ENCODE data around the gene PPM1E.
"Not testable (repeated sequence)": the region's sequence is repeated elsewhere in the genome, so short reads cannot be mapped to it uniquely, and the experiment has no call there.

PPM1E gene

DNA sequence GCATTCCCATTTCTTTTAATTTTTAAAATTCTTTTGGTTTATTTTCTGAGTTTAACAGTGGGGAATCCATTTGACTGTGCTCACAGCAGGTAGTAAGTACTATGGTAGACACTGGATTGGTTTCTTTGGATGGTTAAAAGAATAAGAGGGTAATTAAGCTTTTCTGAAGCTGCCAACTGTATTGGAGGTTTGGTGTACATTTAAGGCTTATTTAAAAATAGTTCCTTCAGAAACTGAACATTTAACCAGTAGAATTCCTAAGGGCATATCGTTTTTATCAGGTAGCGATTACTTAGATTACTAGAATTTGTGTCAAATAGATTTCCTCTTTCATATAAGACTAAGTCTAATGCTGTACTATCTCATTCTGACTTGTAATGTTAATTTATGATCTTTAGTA, 162.4 kb downstream of the PPM1E start:
- H3K4me1 ChIP-seq (ENCODE audit: insufficient read depth, low read length): peaks cover 12% of the 10 kb centered on the region
- H3K27ac ChIP-seq (ENCODE audit: low read length): no peak overlapping the region
- H3K27me3 ChIP-seq (ENCODE audit: insufficient read depth, low read length): no peaks in the 10 kb centered on the region
- H3K36me3 ChIP-seq (ENCODE audit: insufficient read depth, low read depth, low read length): no peaks in the 10 kb centered on the region
- H3K4me3 ChIP-seq (ENCODE audit: low read length): no peak overlapping the region
- H3K9me3 ChIP-seq (ENCODE audit: insufficient read depth, low read depth, low read length): no peaks in the 10 kb centered on the region
- H3K9ac ChIP-seq (ENCODE audit: low read depth, low read length): no peak overlapping the region

DNA sequence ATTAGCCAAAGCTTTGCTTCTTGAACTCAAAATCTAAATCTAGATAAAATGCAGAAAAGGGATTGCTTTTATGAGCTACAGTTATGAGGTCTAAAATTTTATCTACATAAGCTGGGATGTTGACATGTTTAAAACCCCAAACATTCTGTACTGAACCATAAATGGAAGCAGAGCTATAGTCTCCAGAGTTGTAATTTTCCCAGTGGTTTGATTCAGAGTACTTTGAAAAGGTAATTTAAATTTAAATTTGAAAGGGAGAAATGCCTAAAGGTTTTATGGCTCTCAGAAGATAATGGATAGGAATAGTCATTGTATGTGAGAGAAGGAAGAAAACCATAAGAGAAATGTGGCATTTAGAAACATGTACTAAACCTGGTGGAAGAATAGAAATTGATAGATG, 163.2 kb downstream of the PPM1E start:
- no peaks in the 10 kb centered on the region for H3K9me3 ChIP-seq (ENCODE audit: insufficient read depth, low read depth, low read length)
- H3K27me3 ChIP-seq (ENCODE audit: insufficient read depth, low read length): no peaks in the 10 kb centered on the region
- H3K4me1 ChIP-seq (ENCODE audit: insufficient read depth, low read length): peaks cover 12% of the 10 kb centered on the region
- no peak overlapping the region for H3K4me3 ChIP-seq (ENCODE audit: low read length)
- H3K27ac ChIP-seq (ENCODE audit: low read length): no peak overlapping the region
- no peak overlapping the region; the same call in 1 of the 2 replicates for H3K9ac ChIP-seq (ENCODE audit: low read depth, low read length)
- H3K36me3 ChIP-seq (ENCODE audit: insufficient read depth, low read depth, low read length): no peaks in the 10 kb centered on the region

DNA sequence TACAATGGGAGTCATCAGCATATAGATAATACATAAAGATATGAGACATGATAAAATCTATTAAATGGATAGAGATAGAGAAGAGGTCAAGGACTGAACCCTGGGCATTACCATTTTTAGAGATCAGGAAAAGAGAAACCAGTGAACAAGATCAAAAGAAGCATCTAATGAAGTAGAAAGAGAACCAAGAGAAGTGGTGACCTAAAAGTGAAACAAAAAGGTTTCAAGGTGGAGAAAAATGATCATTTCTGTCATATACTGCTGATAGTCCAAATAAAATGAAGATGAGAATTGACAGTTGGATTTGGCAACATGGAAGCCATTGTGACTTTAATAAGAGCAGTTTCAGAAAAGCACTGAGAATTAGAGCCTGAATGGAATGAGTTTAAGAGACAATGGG, 165.1 kb downstream of the PPM1E start:
- no peak overlapping the region for H3K9ac ChIP-seq (ENCODE audit: low read depth, low read length)
- H3K27ac ChIP-seq (ENCODE audit: low read length): no peak overlapping the region

DNA sequence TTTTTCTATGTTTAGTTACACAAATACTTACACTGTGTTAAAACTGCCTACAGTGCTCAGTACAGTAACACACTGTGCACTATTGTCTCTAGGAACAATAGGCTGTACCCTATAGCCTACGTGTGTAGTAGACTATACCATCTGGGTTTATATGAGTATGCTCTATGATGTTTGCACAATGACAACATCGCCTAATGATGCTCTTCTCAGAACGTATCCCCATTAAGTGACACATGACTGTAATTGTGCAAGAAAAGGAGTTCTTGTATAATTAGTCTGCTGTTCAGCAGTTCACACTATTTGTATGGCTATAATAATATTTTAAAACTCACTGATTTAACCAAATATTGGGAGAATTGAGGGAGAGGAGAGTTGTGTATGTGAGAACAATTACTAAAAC, 177.3 kb downstream of the PPM1E start:
- H3K9ac ChIP-seq (ENCODE audit: low read depth, low read length): no peak overlapping the region
- no peaks in the 10 kb centered on the region for H3K27me3 ChIP-seq (ENCODE audit: insufficient read depth, low read length)
- no peak overlapping the region for H3K4me3 ChIP-seq (ENCODE audit: low read length)
- H3K36me3 ChIP-seq (ENCODE audit: insufficient read depth, low read depth, low read length): no peaks in the 10 kb centered on the region
- no peaks in the 10 kb centered on the region for H3K9me3 ChIP-seq (ENCODE audit: insufficient read depth, low read depth, low read length)
- H3K27ac ChIP-seq (ENCODE audit: low read length): no peak overlapping the region
- H3K4me1 ChIP-seq (ENCODE audit: insufficient read depth, low read length): no peaks in the 10 kb centered on the region

More for the DNA sequence above, 165.1 kb downstream of the PPM1E start:
- Histone ChIP-seq H3K4me1 (ENCODE audit: insufficient read depth, low read length) (peaks cover 12% of the 10 kb centered on the region), H3K27me3 (ENCODE audit: insufficient read depth, low read length) (no peaks in the 10 kb centered on the region), H3K36me3 (ENCODE audit: insufficient read depth, low read depth, low read length) (no peaks in the 10 kb centered on the region), H3K4me3 (ENCODE audit: low read length) (no peak overlapping the region), H3K9me3 (ENCODE audit: insufficient read depth, low read depth, low read length) (no peaks in the 10 kb centered on the region)

DNA sequence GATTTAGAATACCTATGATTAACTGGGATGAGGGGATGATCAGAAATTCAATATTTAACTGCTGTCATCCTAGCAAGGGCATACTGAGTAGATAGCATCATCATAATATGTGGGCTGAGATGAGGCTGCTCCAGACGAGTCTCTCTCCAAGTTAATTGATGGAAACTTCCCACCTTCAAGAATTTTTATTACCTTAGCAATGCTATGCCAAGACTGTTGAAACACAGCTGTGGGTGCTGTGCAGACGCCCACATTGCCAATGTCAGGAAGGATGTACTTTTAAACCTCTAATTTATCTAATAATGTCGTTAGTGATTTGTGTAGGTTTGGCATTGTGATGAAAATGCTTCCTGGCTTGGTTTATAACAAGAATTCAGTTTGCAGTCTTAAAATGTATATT, 180.6 kb downstream of the PPM1E start:
- Histone ChIP-seq H3K4me3 (ENCODE audit: low read length) (no peak overlapping the region), H3K4me1 (ENCODE audit: insufficient read depth, low read length) (no peaks in the 10 kb centered on the region), H3K36me3 (ENCODE audit: insufficient read depth, low read depth, low read length) (no peaks in the 10 kb centered on the region), H3K9ac (ENCODE audit: low read depth, low read length) (no peak overlapping the region), H3K27ac (ENCODE audit: low read length) (no peak overlapping the region), H3K27me3 (ENCODE audit: insufficient read depth, low read length) (no peaks in the 10 kb centered on the region), H3K9me3 (ENCODE audit: insufficient read depth, low read depth, low read length) (no peaks in the 10 kb centered on the region)

DNA sequence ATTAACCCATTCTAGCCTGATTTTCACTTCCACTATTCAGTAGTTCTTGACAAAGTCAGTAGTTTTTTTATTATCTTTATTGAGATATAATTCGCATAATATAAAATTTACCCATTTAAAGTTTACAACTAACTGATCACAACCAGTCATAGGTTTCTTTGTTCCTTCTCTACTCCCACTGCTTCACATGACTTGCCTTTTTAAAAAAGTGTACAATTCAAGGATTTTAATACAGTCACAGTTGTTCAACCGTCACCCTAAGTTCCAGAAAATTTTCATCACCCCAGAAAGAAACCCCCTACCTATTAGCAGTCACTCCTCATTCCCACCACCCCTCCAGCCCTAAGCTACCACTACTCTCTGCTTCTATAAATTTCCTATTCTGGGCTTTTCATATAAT, 188.5 kb downstream of the PPM1E start:
- Histone ChIP-seq H3K27ac (ENCODE audit: low read length) (no peak overlapping the region), H3K9ac (ENCODE audit: low read depth, low read length) (no peak overlapping the region), H3K27me3 (ENCODE audit: insufficient read depth, low read length) (no peaks in the 10 kb centered on the region), H3K4me3 (ENCODE audit: low read length) (no peak overlapping the region), H3K36me3 (ENCODE audit: insufficient read depth, low read depth, low read length) (no peaks in the 10 kb centered on the region), H3K9me3 (ENCODE audit: insufficient read depth, low read depth, low read length) (no peaks in the 10 kb centered on the region; the same call in 1 of the 2 replicates), H3K4me1 (ENCODE audit: insufficient read depth, low read length) (no peaks in the 10 kb centered on the region)

DNA sequence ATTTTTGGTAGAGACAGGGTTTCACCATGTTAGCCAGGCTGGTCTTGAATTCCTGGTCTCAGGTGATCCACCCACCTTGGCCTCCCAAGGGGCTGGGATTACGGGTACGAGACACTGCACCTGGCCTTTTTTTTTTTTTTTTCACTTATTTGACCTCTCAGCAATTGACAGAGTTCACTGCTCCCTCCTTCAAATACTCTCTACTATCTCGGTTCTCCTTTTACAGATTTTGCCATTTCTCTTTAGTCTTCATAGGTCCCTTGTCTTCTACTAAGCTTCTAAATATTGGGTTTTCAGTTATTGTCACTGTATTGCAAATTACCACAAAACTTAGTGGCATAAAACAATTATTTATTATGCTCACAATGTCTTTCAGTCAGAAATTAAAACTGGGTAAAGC, 191.8 kb downstream of the PPM1E start:
- Histone ChIP-seq H3K36me3 (ENCODE audit: insufficient read depth, low read depth, low read length) (no peaks in the 10 kb centered on the region), H3K4me1 (ENCODE audit: insufficient read depth, low read length) (no peaks in the 10 kb centered on the region), H3K27me3 (ENCODE audit: insufficient read depth, low read length) (no peaks in the 10 kb centered on the region), H3K9me3 (ENCODE audit: insufficient read depth, low read depth, low read length) (peaks cover 8% of the 10 kb centered on the region), H3K4me3 (ENCODE audit: low read length) (no peak overlapping the region), H3K9ac (ENCODE audit: low read depth, low read length) (no peak overlapping the region), H3K27ac (ENCODE audit: low read length) (no peak overlapping the region)

DNA sequence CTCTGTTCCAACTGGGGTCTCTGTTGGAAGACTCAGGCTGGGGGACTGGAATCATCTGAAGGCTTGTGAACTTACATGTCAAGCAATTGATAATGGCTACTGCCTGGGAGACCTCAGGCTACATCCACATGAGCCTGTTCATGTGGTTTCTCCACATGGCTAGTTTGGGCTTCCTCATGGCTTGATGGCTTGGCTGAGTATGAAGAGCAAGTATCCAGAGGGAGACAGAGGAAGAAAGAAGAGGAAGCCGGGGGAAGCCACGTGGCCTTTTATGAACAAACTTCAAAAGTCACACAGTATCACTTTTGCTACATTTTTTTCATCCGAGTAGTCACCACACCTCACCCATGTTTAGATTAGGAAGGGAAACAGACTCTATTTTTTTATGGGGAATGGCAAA, 192.2 kb downstream of the PPM1E start:
- Histone ChIP-seq H3K27ac (ENCODE audit: low read length) (no peak overlapping the region), H3K4me3 (ENCODE audit: low read length) (no peak overlapping the region), H3K9ac (ENCODE audit: low read depth, low read length) (no peak overlapping the region), H3K36me3 (ENCODE audit: insufficient read depth, low read depth, low read length) (no peaks in the 10 kb centered on the region), H3K27me3 (ENCODE audit: insufficient read depth, low read length) (no peaks in the 10 kb centered on the region), H3K9me3 (ENCODE audit: insufficient read depth, low read depth, low read length) (peaks cover 8% of the 10 kb centered on the region), H3K4me1 (ENCODE audit: insufficient read depth, low read length) (no peaks in the 10 kb centered on the region)

DNA sequence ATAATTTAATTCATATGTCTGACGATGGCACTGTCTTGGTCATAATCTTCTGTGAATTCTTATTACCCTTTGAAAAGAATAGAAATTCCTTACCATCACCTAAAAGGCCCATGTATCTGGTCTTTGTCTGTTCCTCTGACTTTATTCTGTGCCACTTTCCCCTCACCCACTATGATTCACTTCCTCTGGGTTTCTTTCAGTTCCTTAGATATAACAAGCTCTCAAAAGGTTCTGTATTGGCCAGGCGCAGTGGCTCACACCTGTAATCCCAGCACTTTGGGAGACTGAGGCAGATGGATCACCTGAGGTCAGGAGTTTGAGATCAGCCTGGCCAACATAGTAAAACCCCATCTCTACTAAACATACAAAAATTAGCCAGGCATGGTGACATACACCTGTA, 198.7 kb downstream of the PPM1E start:
- H3K9me3 ChIP-seq (ENCODE audit: insufficient read depth, low read depth, low read length); H3K4me3 ChIP-seq (ENCODE audit: low read length); H3K27me3 ChIP-seq (ENCODE audit: insufficient read depth, low read length); H3K9ac ChIP-seq (ENCODE audit: low read depth, low read length); H3K4me1 ChIP-seq (ENCODE audit: insufficient read depth, low read length); H3K36me3 ChIP-seq (ENCODE audit: insufficient read depth, low read depth, low read length); H3K27ac ChIP-seq (ENCODE audit: low read length): not testable (repeated sequence)

DNA sequence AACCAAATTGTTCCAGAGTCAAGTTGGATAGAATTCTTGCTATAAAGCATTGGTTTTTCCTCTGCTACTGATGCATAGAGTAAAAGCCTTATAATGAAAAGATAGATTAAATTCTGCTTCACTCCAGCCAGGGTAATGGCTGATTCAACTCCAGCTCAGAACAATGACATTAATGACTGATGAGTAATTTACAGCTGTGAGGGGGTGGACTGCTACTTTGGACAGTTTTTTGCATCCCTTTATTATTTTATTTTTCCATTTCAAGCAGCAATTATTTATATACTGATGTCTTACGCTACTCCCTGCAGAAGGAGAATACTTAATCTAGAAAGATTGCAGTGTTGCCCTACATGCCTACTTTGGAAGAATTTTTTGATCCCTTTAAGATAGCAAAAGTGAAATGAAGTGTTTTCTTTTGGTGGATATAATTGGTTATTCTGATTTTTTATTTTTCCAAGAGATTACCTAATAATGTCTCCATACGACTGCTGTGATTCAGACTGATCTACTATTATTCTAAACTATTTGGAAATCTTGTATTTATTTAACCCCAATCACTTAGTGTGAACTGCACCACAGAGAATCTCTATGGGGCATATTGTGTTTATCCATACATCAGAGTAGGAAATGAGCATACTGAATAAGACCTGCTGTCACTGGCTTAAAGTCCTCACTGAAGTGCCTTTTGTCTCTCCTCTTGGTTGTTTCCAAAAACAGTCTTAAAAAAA, 201.5 kb downstream of the PPM1E start:
- H3K9me3 ChIP-seq (ENCODE audit: insufficient read depth, low read depth, low read length): no peaks in the 10 kb centered on the region
- H3K27ac ChIP-seq (ENCODE audit: low read length): no peak overlapping the region

DNA sequence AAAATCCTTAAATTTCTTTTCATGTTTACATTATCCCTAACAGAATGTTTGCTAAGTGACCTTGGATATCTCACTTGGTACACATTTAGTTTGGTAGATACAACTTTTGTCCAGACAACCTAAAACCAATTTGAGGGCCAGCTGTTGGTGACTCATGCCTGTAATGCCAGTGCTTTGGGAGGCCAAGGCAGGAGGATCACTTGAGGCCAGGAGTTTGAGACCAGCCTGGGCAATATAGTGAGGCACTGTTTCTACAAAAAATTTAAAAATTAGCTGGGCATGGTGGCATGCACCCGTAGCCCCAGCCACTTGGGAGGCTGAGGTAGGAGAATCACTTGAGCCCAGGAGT, 202.0 kb downstream of the PPM1E start:
- not testable (repeated sequence) for H3K4me1 ChIP-seq (ENCODE audit: insufficient read depth, low read length); H3K36me3 ChIP-seq (ENCODE audit: insufficient read depth, low read depth, low read length); H3K27ac ChIP-seq (ENCODE audit: low read length); H3K9ac ChIP-seq (ENCODE audit: low read depth, low read length); H3K27me3 ChIP-seq (ENCODE audit: insufficient read depth, low read length); H3K4me3 ChIP-seq (ENCODE audit: low read length); H3K9me3 ChIP-seq (ENCODE audit: insufficient read depth, low read depth, low read length)

More for the DNA sequence above, 201.5 kb downstream of the PPM1E start:
- H3K4me1 ChIP-seq (ENCODE audit: insufficient read depth, low read length): no peaks in the 10 kb centered on the region
- no peaks in the 10 kb centered on the region for H3K27me3 ChIP-seq (ENCODE audit: insufficient read depth, low read length)
- no peaks in the 10 kb centered on the region for H3K36me3 ChIP-seq (ENCODE audit: insufficient read depth, low read depth, low read length)
- no peak overlapping the region for H3K9ac ChIP-seq (ENCODE audit: low read depth, low read length)
- H3K4me3 ChIP-seq (ENCODE audit: low read length): no peak overlapping the region

DNA sequence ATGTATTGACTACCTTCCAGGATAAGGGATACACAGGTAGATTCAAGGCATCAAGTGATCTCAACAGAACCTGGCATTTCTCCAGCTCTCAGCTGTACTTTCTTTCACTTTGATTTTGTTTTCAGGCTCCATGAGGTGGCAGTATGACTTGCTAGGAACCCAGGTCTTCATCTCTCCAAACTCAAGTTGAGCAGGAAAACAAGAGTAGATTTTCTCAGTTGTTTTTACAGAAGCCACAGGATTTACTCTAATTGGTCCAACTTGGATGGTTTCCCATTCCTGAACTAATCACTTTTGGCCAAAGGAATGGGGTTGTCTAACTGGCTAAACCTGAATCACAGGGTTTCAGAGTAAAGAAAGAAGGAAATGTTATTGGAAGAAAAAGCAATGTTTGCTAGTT, 204.4 kb downstream of the PPM1E start:
- Histone ChIP-seq H3K9ac (ENCODE audit: low read depth, low read length) (no peak overlapping the region), H3K36me3 (ENCODE audit: insufficient read depth, low read depth, low read length) (no peaks in the 10 kb centered on the region), H3K4me3 (ENCODE audit: low read length) (no peak overlapping the region), H3K27me3 (ENCODE audit: insufficient read depth, low read length) (no peaks in the 10 kb centered on the region), H3K27ac (ENCODE audit: low read length) (no peak overlapping the region), H3K9me3 (ENCODE audit: insufficient read depth, low read depth, low read length) (no peaks in the 10 kb centered on the region), H3K4me1 (ENCODE audit: insufficient read depth, low read length) (no peaks in the 10 kb centered on the region)
